ENCODE results near the gene MALRD1. TPM values are rescaled to one million over a fixed set of nuclear protein-coding genes. Genes with fewer than 3 reads are reported as not detected.

The MALRD1 gene
- total RNA-seq, 6 experiments from 2014 or later = 0.29 to 0.49 (median 0.34) TPM; not detected in 2

DNA sequence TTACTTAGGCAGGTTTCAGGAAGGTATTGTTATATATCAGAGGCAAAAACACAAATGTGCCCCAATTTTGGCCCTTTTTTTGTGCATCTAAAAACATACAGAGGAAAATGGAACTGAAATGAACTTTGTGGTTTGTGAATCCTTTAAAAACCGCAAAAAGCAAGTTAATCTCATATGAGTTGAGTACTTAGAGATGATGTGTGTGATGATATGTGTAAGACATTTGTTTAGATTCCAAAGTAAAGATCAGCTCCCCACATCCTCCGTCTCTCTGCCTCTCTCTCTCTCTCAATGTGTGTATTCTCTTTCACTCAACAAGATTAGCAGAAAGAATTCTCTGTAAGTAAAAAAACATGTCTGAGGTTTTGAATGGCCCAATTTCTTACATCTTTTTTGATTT, 201.9 kb downstream of the MALRD1 start:
- TF ChIP-seq POLR2A (IDR thresholded peaks at IDR 0.05) (no peak), CTCF (IDR thresholded peaks at IDR 0.05) (no peak)
- Histone ChIP-seq H3K27me3 (no peaks in the 10 kb centered on the region), H3K36me3 (no peaks in the 10 kb centered on the region), H3K4me1 (no peaks in the 10 kb centered on the region), H3K4me3 (no peak overlapping the region), H3K9me3 (no peaks in the 10 kb centered on the region), H3K27ac (no peak overlapping the region)
- intact Hi-C loops (cut with DNase I) = no loop called here
- no peak for DNase-seq
- 27% methylated on average over 2 of the region's 2 CpGs for WGBS (ENCODE audit: insufficient coverage, low coverage, low lambda C conversion rate, missing lambda C conversion rate)
- ATAC-seq = no peak

DNA sequence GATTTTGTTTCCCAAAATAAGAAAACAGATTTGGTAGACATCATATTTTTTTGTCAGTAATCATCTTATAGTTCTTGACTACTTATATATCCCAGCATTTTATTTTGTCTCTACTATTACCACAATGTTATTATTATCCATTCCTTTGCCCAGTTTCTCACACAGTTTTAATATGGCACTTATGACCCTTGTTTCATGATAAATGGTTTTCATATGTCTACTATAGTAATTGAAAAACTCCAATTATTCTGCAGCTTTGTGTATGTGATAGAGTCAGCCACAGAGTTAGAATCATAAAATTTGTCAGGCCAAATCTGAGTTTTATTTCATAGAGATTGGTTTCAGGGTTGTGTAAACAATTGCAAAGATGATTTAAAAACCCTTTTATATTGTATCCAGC, 203.9 kb downstream of the MALRD1 start:
- intact Hi-C loops (cut with DNase I) = no loop called here
- H3K4me3 ChIP-seq = no peak overlapping the region
- no peak for DNase-seq
- no peaks in the 10 kb centered on the region for H3K27me3 ChIP-seq
- no peak for ATAC-seq
- H3K27ac ChIP-seq = no peak overlapping the region
- H3K36me3 ChIP-seq = no peaks in the 10 kb centered on the region
- H3K4me1 ChIP-seq = no peaks in the 10 kb centered on the region
- TF ChIP-seq CTCF (IDR thresholded peaks at IDR 0.05) (no peak), POLR2A (IDR thresholded peaks at IDR 0.05) (no peak)
- H3K9me3 ChIP-seq = no peaks in the 10 kb centered on the region

DNA sequence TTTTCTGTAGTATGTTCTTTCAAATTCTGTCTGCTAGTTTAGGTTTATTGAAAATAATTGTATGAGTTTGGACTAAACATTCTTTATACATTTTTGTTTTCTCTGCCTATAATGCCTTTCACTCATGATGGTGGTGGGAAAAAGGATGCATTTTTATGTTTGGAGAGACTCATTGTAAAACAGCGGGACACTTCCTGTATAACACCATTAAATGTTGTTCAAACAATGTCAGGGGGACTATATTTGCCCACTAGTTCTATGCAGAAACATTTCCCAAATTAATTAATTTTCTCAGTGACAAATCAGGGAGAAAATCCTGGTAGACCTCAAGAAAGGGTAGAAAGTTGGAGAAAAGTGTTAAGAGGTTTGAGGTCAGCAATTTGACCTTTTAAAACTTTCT, 207.7 kb downstream of the MALRD1 start:
- Histone ChIP-seq H3K4me1 (no peaks in the 10 kb centered on the region), H3K9me3 (no peaks in the 10 kb centered on the region), H3K36me3 (no peaks in the 10 kb centered on the region), H3K27ac (no peak overlapping the region), H3K27me3 (no peaks in the 10 kb centered on the region), H3K4me3 (no peak overlapping the region)
- ATAC-seq (no peak), DNase-seq (no peak)
- intact Hi-C loops (cut with DNase I) = no loop called here
- TF ChIP-seq POLR2A (IDR thresholded peaks at IDR 0.05) (no peak), CTCF (IDR thresholded peaks at IDR 0.05) (no peak)
- 44% methylated on average over 1 of the region's 1 CpG for WGBS (ENCODE audit: insufficient coverage, low coverage, low lambda C conversion rate, missing lambda C conversion rate)

DNA sequence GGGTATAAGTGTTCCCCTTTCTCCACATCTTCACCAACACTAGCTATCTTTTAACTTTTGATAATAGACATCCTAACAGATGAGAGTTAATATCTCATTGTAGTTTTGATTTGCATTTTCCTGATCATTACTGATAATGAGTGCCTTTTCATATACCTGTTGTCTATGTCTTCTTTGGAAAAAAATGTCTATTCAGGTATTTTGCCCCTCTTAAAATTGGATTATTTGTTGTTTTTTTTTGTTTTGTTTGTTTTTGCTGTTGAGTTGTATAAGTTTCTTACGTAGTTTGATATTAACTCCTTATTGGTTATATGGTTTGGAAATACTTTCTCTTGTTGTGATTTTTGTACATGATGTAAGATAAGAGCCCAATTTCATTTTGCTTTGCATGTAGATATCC, 214.7 kb downstream of the MALRD1 start:
- ATAC-seq (no peak), DNase-seq (no peak)
- intact Hi-C loops (cut with DNase I) = no loop called here
- no peak overlapping the region for H3K4me3 ChIP-seq
- no peak overlapping the region for H3K27ac ChIP-seq
- TF ChIP-seq POLR2A (IDR thresholded peaks at IDR 0.05) (no peak), CTCF (IDR thresholded peaks at IDR 0.05) (no peak)
- H3K9me3 ChIP-seq = no peaks in the 10 kb centered on the region
- H3K36me3 ChIP-seq = no peaks in the 10 kb centered on the region
- WGBS (ENCODE audit: insufficient coverage, low coverage, low lambda C conversion rate, missing lambda C conversion rate) = 7% methylated on average over 1 of the region's 1 CpG
- H3K27me3 ChIP-seq = no peaks in the 10 kb centered on the region
- no peaks in the 10 kb centered on the region for H3K4me1 ChIP-seq

GRCh38 chr10:19283285-19283684, 234.7 kb downstream of the MALRD1 start:
- no peaks in the 10 kb centered on the region for H3K4me1 ChIP-seq
- DNase-seq (no peak), ATAC-seq (no peak)
- 53% methylated on average over 2 of the region's 2 CpGs for WGBS (ENCODE audit: insufficient coverage, low coverage, low lambda C conversion rate, missing lambda C conversion rate)
- no peak overlapping the region for H3K27ac ChIP-seq
- H3K27me3 ChIP-seq = no peaks in the 10 kb centered on the region
- intact Hi-C loops (cut with DNase I) = no loop called here
- TF ChIP-seq POLR2A (IDR thresholded peaks at IDR 0.05) (no peak), CTCF (IDR thresholded peaks at IDR 0.05) (no peak)
- no peak overlapping the region for H3K4me3 ChIP-seq
- H3K9me3 ChIP-seq = no peaks in the 10 kb centered on the region
- no peaks in the 10 kb centered on the region for H3K36me3 ChIP-seq

Data from right lobe of liver (tissue), 6 donors.